ENCODE data around the gene SMCO4. TPM values are rescaled to one million over a fixed set of nuclear protein-coding genes. Genes with fewer than 3 reads are reported as not detected.
"Not testable (repeated sequence)": the region's sequence is repeated elsewhere in the genome, so short reads cannot be mapped to it uniquely, and the experiment has no call there.

The SMCO4 gene
- total RNA-seq, 4 donors from 2014 or later: 7.1 to 28.2 (median 13.0) TPM

- intact Hi-C loops (cut with DNase I): no loop called here
- no peak for DNase-seq
- H3K27me3 ChIP-seq: no peaks in the 10 kb centered on the region
- TF ChIP-seq POLR2A (IDR thresholded peaks at IDR 0.05): no peak
- TF ChIP-seq, protein P1, sequence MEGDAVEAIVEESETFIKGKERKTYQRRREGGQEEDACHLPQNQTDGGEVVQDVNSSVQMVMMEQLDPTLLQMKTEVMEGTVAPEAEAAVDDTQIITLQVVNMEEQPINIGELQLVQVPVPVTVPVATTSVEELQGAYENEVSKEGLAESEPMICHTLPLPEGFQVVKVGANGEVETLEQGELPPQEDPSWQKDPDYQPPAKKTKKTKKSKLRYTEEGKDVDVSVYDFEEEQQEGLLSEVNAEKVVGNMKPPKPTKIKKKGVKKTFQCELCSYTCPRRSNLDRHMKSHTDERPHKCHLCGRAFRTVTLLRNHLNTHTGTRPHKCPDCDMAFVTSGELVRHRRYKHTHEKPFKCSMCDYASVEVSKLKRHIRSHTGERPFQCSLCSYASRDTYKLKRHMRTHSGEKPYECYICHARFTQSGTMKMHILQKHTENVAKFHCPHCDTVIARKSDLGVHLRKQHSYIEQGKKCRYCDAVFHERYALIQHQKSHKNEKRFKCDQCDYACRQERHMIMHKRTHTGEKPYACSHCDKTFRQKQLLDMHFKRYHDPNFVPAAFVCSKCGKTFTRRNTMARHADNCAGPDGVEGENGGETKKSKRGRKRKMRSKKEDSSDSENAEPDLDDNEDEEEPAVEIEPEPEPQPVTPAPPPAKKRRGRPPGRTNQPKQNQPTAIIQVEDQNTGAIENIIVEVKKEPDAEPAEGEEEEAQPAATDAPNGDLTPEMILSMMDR (IDR thresholded peaks at IDR 0.05): no peak
- H3K4me1 ChIP-seq: peaks cover 0 to 8% (median 0%) of the 10 kb centered on the region in 3 donors
- no peak overlapping the region for H3K27ac ChIP-seq
- no peaks in the 10 kb centered on the region for H3K9me3 ChIP-seq
- no peak overlapping the region for H3K4me3 ChIP-seq
- H3K36me3 ChIP-seq: no peaks in the 10 kb centered on the region
Measured at GRCh38 chr11:93585758-93586157, 42.6 kb upstream of the SMCO4 start.

DNA sequence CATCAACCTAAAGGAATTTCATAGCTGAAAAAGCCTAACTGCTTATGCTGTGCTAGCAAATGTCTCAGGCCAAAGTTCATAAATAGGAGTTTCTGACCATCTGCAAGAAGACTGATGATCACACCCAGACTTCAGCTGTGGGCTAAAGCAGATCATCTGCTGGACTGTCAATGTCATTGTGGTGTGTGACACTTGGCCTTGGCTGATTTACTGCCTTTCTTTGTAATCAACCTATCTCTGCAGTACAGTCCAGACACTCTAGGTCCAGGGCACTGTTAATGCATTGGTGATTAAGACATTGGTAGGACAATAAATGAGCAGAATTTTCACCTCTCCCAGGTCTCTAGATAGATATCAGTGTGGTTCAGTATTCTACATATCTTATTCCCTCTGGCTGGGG is 40.3 kb upstream of the SMCO4 start:
- no peak for DNase-seq
- intact Hi-C loops (cut with DNase I): no loop called here
- H3K9me3 ChIP-seq: peaks cover 0 to 7% (median 0%) of the 10 kb centered on the region in 3 donors
- no peak overlapping the region for H3K27ac ChIP-seq
- H3K4me1 ChIP-seq: peaks cover 0 to 8% (median 0%) of the 10 kb centered on the region in 3 donors
- H3K36me3 ChIP-seq: no peaks in the 10 kb centered on the region
- TF ChIP-seq POLR2A (IDR thresholded peaks at IDR 0.05): no peak
- TF ChIP-seq, protein P1 (IDR thresholded peaks at IDR 0.05): no peak
- no peak overlapping the region for H3K4me3 ChIP-seq
- H3K27me3 ChIP-seq: no peaks in the 10 kb centered on the region

DNA sequence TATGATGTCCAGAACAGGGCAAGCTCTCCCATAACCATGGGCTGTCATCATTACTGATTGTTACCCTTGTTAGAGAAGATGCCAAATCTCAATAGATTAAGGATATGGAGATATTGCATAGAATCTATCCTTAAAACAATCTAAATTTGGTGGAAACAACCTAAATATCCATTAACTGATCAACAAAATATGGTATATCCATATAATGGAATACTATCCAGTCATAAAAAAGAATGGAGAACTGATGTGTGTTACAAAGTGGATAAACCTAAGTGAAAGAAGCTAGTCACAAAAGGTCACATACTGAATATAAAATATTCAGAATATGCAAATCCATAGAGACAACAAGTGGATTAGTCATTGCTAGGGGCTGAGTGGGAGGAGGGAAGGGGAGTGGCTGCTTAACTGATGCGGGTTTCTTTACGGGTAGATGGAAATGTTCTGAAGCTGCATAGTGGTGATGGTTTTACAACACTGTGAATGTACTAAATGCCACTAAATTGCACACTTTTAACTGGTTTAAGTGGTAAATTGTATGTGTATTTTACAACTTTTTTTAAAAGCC is 36.1 kb upstream of the SMCO4 start:
- DNase-seq: no peak
- Histone ChIP-seq H3K27ac (no peak overlapping the region), H3K4me1 (no peaks in the 10 kb centered on the region), H3K9me3 (peaks cover 0 to 7% (median 0%) of the 10 kb centered on the region in 3 donors), H3K4me3 (no peak overlapping the region), H3K27me3 (no peaks in the 10 kb centered on the region), H3K36me3 (no peaks in the 10 kb centered on the region)
- 89 to 91% methylated on average over 2 of the region's 2 CpGs for whole genome bisulfite sequencing, 2 donors
- intact Hi-C loops (cut with DNase I): no loop called here
- no peak for TF ChIP-seq POLR2A (IDR thresholded peaks at IDR 0.05)
- TF ChIP-seq, protein P1 (IDR thresholded peaks at IDR 0.05): no peak

GRCh38 chr11:93577286-93577685 is 34.1 kb upstream of the SMCO4 start:
- Histone ChIP-seq H3K9me3 (peaks cover 0 to 7% (median 0%) of the 10 kb centered on the region in 3 donors), H3K27me3 (peaks cover 0 to 3% (median 0%) of the 10 kb centered on the region in 4 donors), H3K4me3 (no peak overlapping the region), H3K36me3 (no peaks in the 10 kb centered on the region), H3K27ac (no peak overlapping the region), H3K4me1 (no peaks in the 10 kb centered on the region)
- intact Hi-C loops (cut with DNase I): no loop called here
- TF ChIP-seq, protein P1 (IDR thresholded peaks at IDR 0.05): no peak
- no peak for TF ChIP-seq POLR2A (IDR thresholded peaks at IDR 0.05)
- DNase-seq: no peak
- WGBS, 2 donors: 82 to 89% methylated on average over 1 of the region's 1 CpG

DNA sequence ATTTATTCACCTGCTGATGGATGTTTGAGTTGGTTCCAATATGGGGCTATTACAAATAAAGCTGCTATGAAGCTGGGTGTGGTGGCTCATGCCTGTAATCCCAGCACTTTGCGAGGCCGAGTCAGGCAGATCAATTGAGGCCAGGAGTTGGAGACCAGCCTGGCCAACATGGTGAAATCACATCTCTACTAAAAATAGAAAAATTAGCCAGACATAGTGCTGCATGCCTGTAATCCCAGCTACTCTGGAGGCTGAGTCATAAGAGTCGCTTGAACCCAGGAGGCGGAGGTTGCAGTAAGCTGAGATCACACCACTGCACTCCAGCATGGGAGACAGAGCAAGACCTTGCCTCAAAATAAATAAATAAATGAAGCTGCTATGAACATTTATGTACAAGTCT is 33.7 kb upstream of the SMCO4 start:
- H3K9me3 ChIP-seq; H3K27ac ChIP-seq; DNase-seq; H3K36me3 ChIP-seq; H3K4me1 ChIP-seq; H3K27me3 ChIP-seq; intact Hi-C loops (cut with DNase I); H3K4me3 ChIP-seq: not testable (repeated sequence)
- 40 to 65% methylated on average over 4 of the region's 4 CpGs for WGBS, 2 donors

Measured in esophagus squamous epithelium (tissue), 5 donors.